HG02571 (cell line): Measurements from ENCODE around the gene BRD3OS.

Experiments used
- ATAC-seq: cut with Tn5 transposase; IDR thresholded peaks from one replicate; pipeline ENCODE4 v1.9.1; 2021; ENCODE audit warnings: mild to moderate bottlenecking, moderate library complexity; ENCODE audit not compliant: unreplicated experiment

BRD3OS gene

GRCh38 chr9:134031783-134032182, 6.5 kb downstream of the BRD3OS start:
- ATAC-seq: no peak

DNA sequence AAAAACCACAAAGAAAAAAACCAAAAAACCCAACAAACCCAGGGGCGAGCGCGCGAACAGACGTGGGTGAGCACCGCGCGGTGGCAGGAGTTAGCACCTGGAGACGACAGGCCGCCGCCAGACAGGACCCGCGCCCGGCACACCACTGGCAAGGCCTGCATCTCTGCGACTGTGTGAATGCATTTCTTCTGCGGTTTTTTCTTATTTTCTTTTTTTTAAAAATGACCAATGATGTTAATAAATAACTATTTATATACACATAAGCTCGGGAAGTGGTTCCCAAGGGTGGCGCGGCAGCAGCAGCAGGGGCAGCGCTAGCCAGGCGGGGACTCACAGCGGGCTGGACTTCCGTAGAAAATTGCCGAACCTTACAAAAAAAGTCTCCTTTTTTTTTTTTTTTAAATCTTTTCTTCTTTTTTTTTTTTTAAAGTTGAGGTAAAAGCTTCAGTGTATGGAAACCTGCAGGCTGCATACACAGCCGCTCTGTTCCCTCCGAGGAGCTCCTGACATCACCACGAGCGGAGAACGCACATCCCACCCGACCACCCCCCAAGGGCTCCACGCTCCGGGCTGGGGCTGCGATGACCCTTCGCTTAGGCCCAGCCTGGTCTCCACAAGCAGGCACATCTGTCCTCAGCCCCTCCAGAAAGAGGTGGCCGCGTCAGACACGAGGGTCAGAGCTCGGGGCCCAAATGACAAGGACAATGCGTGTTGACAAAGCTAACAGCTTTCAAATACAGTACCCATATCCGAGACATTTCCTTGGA, 7.4 kb downstream of the BRD3OS start:
- ATAC-seq: no peak

DNA sequence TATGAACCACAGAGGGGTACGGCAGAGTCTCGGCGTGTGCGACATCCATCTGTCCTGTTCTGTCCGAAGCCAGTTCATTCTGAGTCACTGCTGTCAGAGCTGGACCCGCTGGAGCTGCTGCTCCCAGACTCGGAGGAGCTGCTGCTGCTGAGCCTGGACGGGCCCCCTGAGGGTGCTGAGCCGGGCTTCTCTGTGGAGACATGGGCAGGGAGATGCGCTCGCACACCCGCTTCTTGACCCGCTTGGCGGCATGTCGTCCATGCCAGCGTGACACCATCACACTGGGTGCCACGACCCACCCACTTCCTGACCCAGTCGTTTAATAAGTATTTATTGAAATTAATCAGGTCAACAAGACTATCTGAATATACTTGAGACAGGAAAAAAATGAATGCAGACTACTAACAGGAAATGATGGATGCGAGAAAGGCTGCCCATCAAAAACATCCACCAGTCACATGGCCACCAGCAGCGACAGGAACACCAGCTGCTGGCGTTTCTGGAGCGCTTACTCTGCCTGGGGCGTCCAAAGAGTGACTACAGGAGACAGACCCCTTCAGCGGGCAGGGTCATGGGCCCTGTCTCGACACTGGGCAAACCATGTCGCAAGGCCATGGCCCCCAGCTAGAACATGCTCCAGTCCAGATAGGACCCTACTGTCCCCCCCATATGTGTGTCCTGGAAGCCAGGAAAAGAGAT, 8.4 kb downstream of the BRD3OS start:
- no peak for ATAC-seq

GRCh38 chr9:134034215-134035040, 9.1 kb downstream of the BRD3OS start:
- no peak for ATAC-seq

DNA sequence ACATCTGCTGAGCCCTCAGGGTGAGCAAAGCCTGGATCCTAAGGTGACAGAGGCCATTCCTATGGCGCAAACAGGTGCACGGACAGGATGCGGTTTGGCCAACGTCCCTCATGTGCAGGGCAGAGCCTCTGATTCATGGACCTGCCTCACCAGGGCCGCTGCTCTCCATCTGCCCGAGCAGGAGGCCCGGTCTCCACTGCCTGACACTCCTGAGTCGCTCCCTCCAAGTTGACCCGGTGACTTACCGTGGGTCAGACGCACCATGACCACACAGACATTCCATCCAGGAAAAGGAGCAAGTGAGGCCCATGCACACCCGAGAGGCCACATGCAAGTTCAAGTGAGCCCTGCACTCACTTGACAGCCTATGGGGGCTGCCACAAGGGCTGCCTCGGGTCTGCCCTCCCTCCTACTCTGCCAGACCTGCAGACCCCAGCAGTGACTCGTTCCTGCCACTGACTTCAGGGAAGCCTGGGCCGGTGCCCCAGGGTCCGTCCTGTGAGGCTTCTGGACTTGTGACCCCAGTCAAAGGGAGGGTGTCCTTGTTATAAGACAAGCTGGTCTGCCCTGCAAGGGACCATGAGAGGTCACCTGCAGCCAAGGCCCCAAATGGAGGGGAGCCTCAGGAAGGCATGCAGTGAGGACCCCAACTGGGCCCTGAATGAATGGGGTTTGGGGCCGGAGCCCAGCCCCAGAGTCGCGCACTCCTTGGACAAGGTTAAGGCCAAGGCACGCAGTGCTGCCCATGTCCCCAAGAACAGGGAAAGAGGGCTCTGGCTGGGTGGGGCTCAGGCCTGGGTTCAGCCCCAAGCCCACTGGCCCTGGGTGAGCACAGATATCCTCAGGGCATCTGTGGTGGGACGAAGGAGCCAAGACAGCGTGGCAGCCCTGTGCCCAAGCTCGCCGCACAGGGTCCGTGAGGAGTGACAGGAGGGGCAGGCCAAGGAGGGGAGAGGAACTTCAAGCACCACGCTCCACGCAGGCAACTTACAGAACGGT, 10.1 kb downstream of the BRD3OS start:
- ATAC-seq: no peak

DNA sequence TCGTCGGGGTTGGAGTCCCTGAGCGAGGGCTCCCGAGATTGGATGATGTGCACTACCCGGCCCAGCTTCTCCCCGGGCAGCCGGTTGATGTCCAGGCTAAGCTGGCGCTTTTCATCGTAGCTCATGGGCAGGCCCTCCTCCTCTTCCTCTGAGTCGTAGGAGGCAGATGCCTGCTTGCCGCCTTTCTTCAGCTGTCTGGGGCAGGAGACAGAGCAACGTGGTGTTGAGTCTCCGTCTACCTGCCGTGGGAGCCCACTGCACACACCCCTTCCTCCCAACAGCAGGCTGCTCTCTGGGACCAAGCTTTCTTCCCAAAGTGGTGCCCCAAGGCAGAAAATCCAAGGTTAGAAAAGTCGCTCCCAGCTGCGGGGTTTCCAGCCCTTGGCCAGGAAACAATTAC, 10.8 kb downstream of the BRD3OS start:
- ATAC-seq: no peak

DNA sequence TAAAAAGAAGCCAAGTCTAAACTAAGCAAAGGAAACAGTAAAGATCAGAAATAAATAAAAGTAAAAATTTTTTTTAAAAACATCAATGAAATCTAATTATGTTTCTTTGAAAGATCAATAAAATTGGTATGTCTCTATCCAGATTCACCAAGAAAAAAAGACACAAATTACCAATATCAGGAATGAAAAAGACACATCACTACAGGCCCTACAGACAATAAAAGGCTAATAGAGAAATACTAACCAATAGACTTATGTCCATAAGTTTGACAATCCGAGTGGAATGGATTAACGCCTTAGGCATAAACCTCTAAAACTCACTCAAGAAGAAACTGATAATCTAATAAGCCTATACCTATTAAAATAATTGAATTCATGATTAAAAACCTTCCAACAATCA, 12.4 kb downstream of the BRD3OS start:
- ATAC-seq: no peak

GRCh38 chr9:134039386-134040175, 14.3 kb downstream of the BRD3OS start:
- ATAC-seq: no peak

DNA sequence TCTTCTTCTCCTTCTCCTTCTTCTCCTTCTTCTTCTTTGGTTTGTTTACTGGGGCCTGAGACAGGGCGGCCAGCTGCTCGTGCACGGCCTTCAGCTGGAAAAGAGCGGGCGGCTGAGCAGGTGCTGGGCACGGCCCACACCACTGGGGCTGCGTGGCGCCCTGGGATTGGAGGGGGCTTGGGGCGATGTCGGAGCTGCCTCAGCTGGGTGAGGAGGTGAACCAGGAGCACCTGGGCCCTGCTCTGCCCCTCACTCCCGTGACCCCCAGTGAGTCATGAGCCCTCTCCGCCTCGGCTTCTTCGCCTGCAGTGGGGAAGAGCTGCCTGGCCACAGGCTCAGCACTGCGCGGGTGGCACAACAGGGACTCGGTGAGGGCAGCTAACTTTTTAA, 14.9 kb downstream of the BRD3OS start:
- no peak for ATAC-seq

- ATAC-seq: no peak
Observed at GRCh38 chr9:134040781-134041648, 15.7 kb downstream of the BRD3OS start.

GRCh38 chr9:134041649-134041962, 16.3 kb downstream of the BRD3OS start:
- ATAC-seq: no peak

DNA sequence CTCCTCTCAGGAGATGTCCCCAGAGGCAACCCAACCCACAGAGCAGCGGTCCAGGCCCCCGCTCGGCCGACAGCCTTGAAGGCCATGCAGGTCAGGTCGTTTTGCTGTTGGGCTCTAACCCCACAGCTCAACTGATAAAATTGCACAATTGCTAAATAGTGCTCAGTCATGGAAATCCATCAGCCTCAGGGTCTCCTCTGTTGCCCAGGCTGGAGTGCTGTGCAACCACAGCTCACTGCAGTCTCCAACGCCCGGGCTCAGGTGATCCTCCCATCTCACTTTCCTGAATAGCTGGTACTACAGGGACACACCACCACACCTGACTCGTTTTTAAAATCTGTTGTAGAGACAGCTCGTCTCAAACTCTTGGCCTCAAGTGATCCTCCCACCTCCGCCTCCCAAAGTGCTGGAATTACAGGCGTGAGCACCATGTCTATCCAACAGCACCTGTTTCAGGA, 18.3 kb downstream of the BRD3OS start:
- no peak for ATAC-seq

DNA sequence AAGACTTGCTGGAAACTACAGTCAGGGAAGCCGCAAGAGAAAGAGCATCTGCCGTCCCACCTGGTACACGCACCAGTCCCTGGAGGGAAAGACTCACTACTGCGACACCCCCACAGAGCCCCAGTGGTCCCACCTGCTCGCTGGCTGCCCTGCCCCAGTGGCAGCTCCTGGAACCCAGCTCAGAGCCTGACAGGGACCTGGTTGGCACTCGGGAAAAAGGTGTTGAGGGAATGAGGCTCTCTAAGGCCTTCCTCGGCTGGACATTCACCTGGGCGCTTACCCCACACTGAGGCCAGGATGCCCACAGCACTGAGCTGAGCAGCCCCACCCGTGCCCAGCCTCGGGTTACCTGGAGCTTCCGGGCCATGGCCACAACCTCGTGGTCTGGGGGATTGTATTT, 19.7 kb downstream of the BRD3OS start:
- ATAC-seq: no peak

DNA sequence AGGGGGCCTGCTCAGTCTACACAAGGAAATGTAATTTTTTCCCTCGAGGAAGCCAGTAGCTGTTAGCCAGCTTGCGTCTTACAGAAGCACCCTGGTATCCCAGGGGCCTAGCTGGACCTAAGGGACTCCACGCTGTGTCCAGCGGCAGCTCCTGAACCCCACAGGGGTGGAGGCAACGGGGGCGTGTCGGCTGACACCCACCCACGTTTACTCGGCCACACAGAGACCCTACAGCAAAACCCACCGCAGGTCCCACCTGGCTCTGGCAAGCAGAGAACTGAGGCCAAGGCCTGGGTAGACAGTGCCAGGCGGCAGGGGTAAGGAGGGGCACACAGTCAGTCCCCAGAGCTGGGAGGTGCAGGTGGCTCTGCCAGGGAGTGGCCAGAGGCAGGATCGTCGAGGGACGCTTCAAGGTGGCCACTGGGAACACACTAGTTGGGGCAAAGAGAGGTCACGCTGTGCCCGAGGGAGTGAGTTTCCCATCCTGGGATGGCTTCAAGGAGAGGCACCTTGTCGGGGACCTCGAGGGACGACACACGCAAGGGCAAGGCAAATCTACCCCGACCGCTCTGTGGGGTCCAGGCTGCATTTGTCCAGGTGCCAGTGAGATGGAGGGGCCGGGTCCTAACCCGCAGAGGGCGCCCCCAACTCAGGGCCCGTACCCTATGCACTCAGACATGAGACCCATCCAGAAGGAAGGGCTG, 20.7 kb downstream of the BRD3OS start:
- no peak for ATAC-seq

GRCh38 chr9:134046894-134047681, 21.8 kb downstream of the BRD3OS start:
- ATAC-seq: no peak

GRCh38 chr9:134047868-134048581, 22.7 kb downstream of the BRD3OS start:
- no peak for ATAC-seq

GRCh38 chr9:134048582-134048968, 23.3 kb downstream of the BRD3OS start:
- no peak for ATAC-seq
